HepG2 (cell line): Measurements from ENCODE around the gene KCNMA1. TPM values are rescaled to one million over a fixed set of nuclear protein-coding genes. Genes with fewer than 3 reads are reported as not detected.

Experiments used
- ATAC-seq: fragments of 200-7000 bp; cut with Tn5 transposase; 3 replicates; pipeline ENCODE4 v1.9.1; 2020; ENCODE audit warnings: mild to moderate bottlenecking, moderate library complexity
- BruUV-seq: library from RNA; stranded (reverse); fragments of 400-500 nt; replicated peaks from 2 replicates; lab custom pipeline; 2021; lab: Mats Ljungman, UMichigan
- CTCF ChIA-PET: fragments of 300-600 bp; formaldehyde crosslinking; extraction: SDS; loops from one replicate; lab custom pipeline; 2021; ENCODE audit warnings: low total read pairs, inconsistent platforms, low intra/inter-chr PET ratio; lab: Yijun Ruan, JAX
- POLR2A ChIA-PET: fragments of 350-600 bp; sonication (Branson Sonifier 250); formaldehyde crosslinking; loops from one replicate; lab custom pipeline; 2020; ENCODE audit warnings: antibody characterized with exemption, inconsistent platforms; lab: Yijun Ruan, JAX
- DNase-seq: peaks from one replicate; pipeline ENCODE4 v3.0.0-alpha.2; 2015; ENCODE audit warnings: low spot score
- FAIRE-seq: peaks from 3 replicates; lab custom pipeline; 2011; peaks lifted over from hg19 to GRCh38; lab: Jason Lieb, UNC
- H2AFZ ChIP-seq: one replicate; pipeline ENCODE4 v1.6.1; 2011; ENCODE audit warnings: low read length, inconsistent platforms
- H3K27ac ChIP-seq: fragments of 300-600 bp; 3 replicates; pipeline ENCODE4 v1.8.0; 2011; ENCODE audit warnings: mixed run types, mild to moderate bottlenecking, mixed read lengths, low read length, inconsistent platforms; ENCODE audit not compliant: insufficient read depth; ENCODE audit errors: extremely low read length
- H3K27me3 ChIP-seq, 2 experiments: fragments of 200-600 bp in 1 of 2; 2 replicates in 1 of 2; 3 replicates in 1 of 2; pipeline versions ENCODE4 v1.6.0 to v1.8.0; 2011; ENCODE audit warnings: low read length in 2 of 2, mild to moderate bottlenecking in 2 of 2, moderate library complexity in 2 of 2, inconsistent platforms in 1 of 2; ENCODE audit not compliant: insufficient read depth in 2 of 2, control insufficient read depth in 1 of 2
- H3K36me3 ChIP-seq, 2 experiments: fragments of 200-600 bp in 1 of 2; replicated peaks in 1 of 2; 2 replicates in 1 of 2; 3 replicates in 1 of 2; pipeline versions ENCODE4 v1.5.1 to v1.8.0; 2011; ENCODE audit warnings: low read length in 2 of 2, inconsistent platforms in 1 of 2; ENCODE audit not compliant: insufficient read depth in 2 of 2, control insufficient read depth in 1 of 2
- H3K4me1 ChIP-seq: 2 replicates; pipeline ENCODE4 v1.5.1; 2012; ENCODE audit warnings: low read length, inconsistent platforms; ENCODE audit not compliant: insufficient read depth
- H3K4me2 ChIP-seq: 2 replicates; pipeline ENCODE4 v1.6.0; 2011; ENCODE audit warnings: low read depth, low read length, inconsistent platforms
- H3K4me3 ChIP-seq, 3 experiments: fragments of 200-600 bp in 1 of 3; sonication (generic), shearing (Covaris generic) in 1 of 3; replicated peaks in 1 of 3; 2 replicates each; pipeline ENCODE4 v1.5.1; 2011 to 2016; ENCODE audit warnings: low read length in 3 of 3, inconsistent platforms in 2 of 3, low read depth in 2 of 3, mild to moderate bottlenecking in 2 of 3, control low read depth in 1 of 3, mixed read lengths in 1 of 3; ENCODE audit not compliant: insufficient read depth in 1 of 3
- H3K79me2 ChIP-seq: one replicate; pipeline ENCODE4 v1.6.1; 2011; ENCODE audit warnings: low read length, inconsistent platforms; ENCODE audit not compliant: insufficient read depth
- H3K9ac ChIP-seq: 2 replicates; pipeline ENCODE4 v1.6.0; 2011; ENCODE audit warnings: mild to moderate bottlenecking, low read depth, low read length, inconsistent platforms; ENCODE audit not compliant: insufficient read depth
- H3K9me3 ChIP-seq: 2 replicates; pipeline ENCODE4 v1.5.1; 2012; ENCODE audit warnings: mild to moderate bottlenecking, low read length
- H4K20me1 ChIP-seq: 2 replicates; pipeline ENCODE4 v1.6.0; 2011; ENCODE audit warnings: inconsistent platforms, mild to moderate bottlenecking, low read length, moderate library complexity; ENCODE audit not compliant: insufficient read depth
- ATF1 ChIP-seq: IDR thresholded peaks from 2 replicates; pipeline ENCODE4 v1.6.1; 2016; ENCODE audit warnings: mild to moderate bottlenecking, control low read depth
- IRF9 ChIP-seq: sonication (generic); formaldehyde crosslinking; IDR thresholded peaks from 2 replicates; pipeline ENCODE4 v1.8.0; 2022; ENCODE audit warnings: missing genetic modification reagents, mild to moderate bottlenecking, borderline replicate concordance
- PRMT3 ChIP-seq: sonication (generic); formaldehyde crosslinking; IDR thresholded peaks from 2 replicates; pipeline ENCODE4 v1.8.1; 2022; ENCODE audit warnings: low read depth, mild to moderate bottlenecking, moderate library complexity, missing genetic modification reagents, borderline replicate concordance
- ZBTB7A ChIP-seq: sonication (generic); formaldehyde crosslinking; IDR thresholded peaks from 2 replicates; pipeline ENCODE4 v1.8.0; 2022; ENCODE audit warnings: mild to moderate bottlenecking, missing genetic modification reagents
- WGBS: methylation state at CpG from one replicate; pipeline ENCODE4 v1.1.6; 2017; ENCODE audit warnings: low lambda C conversion rate; 5-methylcytosine and 5-hydroxymethylcytosine counted together
- in situ Hi-C: cut with HindIII; loops from 2 replicates; pipeline ENCODE4 v1.10.0; 2017; ENCODE audit warnings: low pct_unique_long_range_greater_than_20kb; ENCODE audit not compliant: extremely low pct_ligation_motif_present
- intact Hi-C: fragments of 100-400 bp; cut with micrococcal nuclease; formaldehyde crosslinking; loops from one replicate; pipeline ENCODE4 v1.10.0; 2022; ENCODE audit not compliant: unreplicated experiment
- polyA plus RNA-seq, 8 experiments: library from polyadenylated mRNA; depleted of rRNA in 3 of 8; stranded (reverse) in 7 of 8; unstranded in 1 of 8; fragments of >200 nt; fragmentation: Illumina TruSeq in 4 of 8; extraction: Trizol in 4 of 8; gene quantifications; 2 replicates each; pipeline versions ENCODE4 v1.2.1 to v1.2.3, GENCODE V29; 2011 to 2016; ENCODE audit warnings: low read depth in 4 of 8, missing spikeins in 1 of 8, mixed read lengths in 1 of 8; ENCODE audit not compliant: insufficient read depth in 1 of 8
- total RNA-seq, 5 experiments: library from RNA; depleted of rRNA; stranded (reverse); fragments of >200 nt; fragmentation: Illumina TruSeq; extraction: Trizol; gene quantifications; 2 replicates each; pipeline ENCODE4 v1.2.3, GENCODE V29; 2016; ENCODE audit warnings: low read depth in 1 of 5
- TF ChIP-seq, protein P1 (sequence below): sonication (generic); formaldehyde crosslinking; IDR thresholded peaks from 2 replicates; pipeline ENCODE4 v1.9.0; 2022; ENCODE audit warnings: missing genetic modification reagents, mild to moderate bottlenecking, borderline replicate concordance
- TF ChIP-seq, protein P2 (sequence below): sonication (generic); formaldehyde crosslinking; IDR thresholded peaks from 2 replicates; pipeline ENCODE4 v1.9.0; 2021; ENCODE audit warnings: mild to moderate bottlenecking, missing genetic modification reagents

Gene KCNMA1
- total and polyA plus RNA-seq, 2 of the 13 experiments (the other 11 are each of a cell fraction or from before 2014, with no cell fraction given), result 0.02 TPM; not detected in 1

DNA sequence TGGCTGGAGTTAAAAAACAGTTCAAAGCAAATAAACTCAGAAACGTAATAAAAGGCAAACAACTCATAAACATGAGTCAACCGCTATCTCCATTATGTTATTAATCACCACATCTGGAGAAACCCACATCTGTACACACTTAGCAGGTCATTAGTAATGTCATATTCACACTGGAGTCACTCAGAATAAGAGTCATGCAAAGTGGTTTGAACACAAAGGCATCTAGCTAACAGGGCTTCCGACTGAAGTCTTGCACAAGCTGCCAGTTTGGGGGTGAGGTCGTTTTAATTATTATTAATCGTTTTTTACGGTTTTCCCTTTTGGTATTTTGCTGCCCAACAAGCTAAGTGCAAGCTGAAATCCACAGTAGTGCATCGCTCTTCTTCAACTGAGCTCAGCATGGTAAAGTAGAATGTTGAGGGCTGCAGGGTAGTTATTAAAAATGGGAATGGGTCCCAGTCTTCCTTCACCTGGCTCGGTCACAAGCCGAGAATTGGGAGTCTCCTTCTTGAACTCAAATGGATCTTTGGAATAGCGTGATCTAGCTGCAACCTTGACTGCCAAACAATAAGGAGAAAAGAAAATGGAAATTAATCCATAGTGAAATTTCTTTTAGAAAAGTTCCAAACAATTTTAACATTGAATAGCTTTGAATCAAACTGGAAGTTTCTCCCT, 663.5 kb downstream of the KCNMA1 start:
- H3K27ac ChIP-seq, result no peak overlapping the region
- ChIA-PET POLR2A (no interaction called here), CTCF (no interaction called here)
- in situ Hi-C loops, result no loop called here
- no peak for TF ChIP-seq ZBTB7A (CRISPR knock-in tag)
- TF ChIP-seq PRMT3 (CRISPR knock-in tag), result no peak
- TF ChIP-seq ATF1 (CRISPR knock-in tag), result no peak
- TF ChIP-seq, protein P1, sequence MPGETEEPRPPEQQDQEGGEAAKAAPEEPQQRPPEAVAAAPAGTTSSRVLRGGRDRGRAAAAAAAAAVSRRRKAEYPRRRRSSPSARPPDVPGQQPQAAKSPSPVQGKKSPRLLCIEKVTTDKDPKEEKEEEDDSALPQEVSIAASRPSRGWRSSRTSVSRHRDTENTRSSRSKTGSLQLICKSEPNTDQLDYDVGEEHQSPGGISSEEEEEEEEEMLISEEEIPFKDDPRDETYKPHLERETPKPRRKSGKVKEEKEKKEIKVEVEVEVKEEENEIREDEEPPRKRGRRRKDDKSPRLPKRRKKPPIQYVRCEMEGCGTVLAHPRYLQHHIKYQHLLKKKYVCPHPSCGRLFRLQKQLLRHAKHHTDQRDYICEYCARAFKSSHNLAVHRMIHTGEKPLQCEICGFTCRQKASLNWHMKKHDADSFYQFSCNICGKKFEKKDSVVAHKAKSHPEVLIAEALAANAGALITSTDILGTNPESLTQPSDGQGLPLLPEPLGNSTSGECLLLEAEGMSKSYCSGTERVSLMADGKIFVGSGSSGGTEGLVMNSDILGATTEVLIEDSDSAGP (CRISPR knock-in tag), result no peak
- TF ChIP-seq, protein P2, sequence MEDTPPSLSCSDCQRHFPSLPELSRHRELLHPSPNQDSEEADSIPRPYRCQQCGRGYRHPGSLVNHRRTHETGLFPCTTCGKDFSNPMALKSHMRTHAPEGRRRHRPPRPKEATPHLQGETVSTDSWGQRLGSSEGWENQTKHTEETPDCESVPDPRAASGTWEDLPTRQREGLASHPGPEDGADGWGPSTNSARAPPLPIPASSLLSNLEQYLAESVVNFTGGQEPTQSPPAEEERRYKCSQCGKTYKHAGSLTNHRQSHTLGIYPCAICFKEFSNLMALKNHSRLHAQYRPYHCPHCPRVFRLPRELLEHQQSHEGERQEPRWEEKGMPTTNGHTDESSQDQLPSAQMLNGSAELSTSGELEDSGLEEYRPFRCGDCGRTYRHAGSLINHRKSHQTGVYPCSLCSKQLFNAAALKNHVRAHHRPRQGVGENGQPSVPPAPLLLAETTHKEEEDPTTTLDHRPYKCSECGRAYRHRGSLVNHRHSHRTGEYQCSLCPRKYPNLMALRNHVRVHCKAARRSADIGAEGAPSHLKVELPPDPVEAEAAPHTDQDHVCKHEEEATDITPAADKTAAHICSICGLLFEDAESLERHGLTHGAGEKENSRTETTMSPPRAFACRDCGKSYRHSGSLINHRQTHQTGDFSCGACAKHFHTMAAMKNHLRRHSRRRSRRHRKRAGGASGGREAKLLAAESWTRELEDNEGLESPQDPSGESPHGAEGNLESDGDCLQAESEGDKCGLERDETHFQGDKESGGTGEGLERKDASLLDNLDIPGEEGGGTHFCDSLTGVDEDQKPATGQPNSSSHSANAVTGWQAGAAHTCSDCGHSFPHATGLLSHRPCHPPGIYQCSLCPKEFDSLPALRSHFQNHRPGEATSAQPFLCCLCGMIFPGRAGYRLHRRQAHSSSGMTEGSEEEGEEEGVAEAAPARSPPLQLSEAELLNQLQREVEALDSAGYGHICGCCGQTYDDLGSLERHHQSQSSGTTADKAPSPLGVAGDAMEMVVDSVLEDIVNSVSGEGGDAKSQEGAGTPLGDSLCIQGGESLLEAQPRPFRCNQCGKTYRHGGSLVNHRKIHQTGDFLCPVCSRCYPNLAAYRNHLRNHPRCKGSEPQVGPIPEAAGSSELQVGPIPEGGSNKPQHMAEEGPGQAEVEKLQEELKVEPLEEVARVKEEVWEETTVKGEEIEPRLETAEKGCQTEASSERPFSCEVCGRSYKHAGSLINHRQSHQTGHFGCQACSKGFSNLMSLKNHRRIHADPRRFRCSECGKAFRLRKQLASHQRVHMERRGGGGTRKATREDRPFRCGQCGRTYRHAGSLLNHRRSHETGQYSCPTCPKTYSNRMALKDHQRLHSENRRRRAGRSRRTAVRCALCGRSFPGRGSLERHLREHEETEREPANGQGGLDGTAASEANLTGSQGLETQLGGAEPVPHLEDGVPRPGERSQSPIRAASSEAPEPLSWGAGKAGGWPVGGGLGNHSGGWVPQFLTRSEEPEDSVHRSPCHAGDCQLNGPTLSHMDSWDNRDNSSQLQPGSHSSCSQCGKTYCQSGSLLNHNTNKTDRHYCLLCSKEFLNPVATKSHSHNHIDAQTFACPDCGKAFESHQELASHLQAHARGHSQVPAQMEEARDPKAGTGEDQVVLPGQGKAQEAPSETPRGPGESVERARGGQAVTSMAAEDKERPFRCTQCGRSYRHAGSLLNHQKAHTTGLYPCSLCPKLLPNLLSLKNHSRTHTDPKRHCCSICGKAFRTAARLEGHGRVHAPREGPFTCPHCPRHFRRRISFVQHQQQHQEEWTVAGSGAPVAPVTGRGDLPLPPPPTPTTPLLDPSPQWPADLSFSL (CRISPR knock-in tag), result no peak
- no peak for TF ChIP-seq IRF9
- FAIRE-seq, result no peak
- DNase-seq, result no peak
- no peak overlapping the region for H2AFZ ChIP-seq
- BruUV-seq, result no TSS peak
- WGBS, result 3% methylated on average over 10 of the region's 10 CpGs
- intact Hi-C loops, result no loop called here
- no peak overlapping the region for H3K4me3 ChIP-seq
- H3K36me3 ChIP-seq, result no peaks in the 10 kb centered on the region
- no peaks in the 10 kb centered on the region for H3K9me3 ChIP-seq
- H3K4me2 ChIP-seq, result no peak overlapping the region
- H3K9ac ChIP-seq, result no peak overlapping the region
- H3K79me2 ChIP-seq, result no peaks in the 10 kb centered on the region
- no peaks in the 10 kb centered on the region for H3K4me1 ChIP-seq
- no peak for ATAC-seq
- peaks cover 3 to 43% of the 10 kb centered on the region in 2 experiments; a peak in 3 of 5 replicates for H3K27me3 ChIP-seq
- no peaks in the 10 kb centered on the region for H4K20me1 ChIP-seq
